Stimulated activated CD4-positive, alpha-beta T cell treated with anti-CD3 and anti-CD28 coated beads, Interleukin-4, amount 100 ng/mL, for 1 hour (primary cell): ENCODE data around the gene ECI1.
"Not testable (repeated sequence)": the region's sequence is repeated elsewhere in the genome, so short reads cannot be mapped to it uniquely, and the experiment has no call there.

Source experiments
- DNase-seq: peaks from one replicate; pipeline ENCODE4 v3.0.0-alpha.2; 2020

Gene ECI1

DNA sequence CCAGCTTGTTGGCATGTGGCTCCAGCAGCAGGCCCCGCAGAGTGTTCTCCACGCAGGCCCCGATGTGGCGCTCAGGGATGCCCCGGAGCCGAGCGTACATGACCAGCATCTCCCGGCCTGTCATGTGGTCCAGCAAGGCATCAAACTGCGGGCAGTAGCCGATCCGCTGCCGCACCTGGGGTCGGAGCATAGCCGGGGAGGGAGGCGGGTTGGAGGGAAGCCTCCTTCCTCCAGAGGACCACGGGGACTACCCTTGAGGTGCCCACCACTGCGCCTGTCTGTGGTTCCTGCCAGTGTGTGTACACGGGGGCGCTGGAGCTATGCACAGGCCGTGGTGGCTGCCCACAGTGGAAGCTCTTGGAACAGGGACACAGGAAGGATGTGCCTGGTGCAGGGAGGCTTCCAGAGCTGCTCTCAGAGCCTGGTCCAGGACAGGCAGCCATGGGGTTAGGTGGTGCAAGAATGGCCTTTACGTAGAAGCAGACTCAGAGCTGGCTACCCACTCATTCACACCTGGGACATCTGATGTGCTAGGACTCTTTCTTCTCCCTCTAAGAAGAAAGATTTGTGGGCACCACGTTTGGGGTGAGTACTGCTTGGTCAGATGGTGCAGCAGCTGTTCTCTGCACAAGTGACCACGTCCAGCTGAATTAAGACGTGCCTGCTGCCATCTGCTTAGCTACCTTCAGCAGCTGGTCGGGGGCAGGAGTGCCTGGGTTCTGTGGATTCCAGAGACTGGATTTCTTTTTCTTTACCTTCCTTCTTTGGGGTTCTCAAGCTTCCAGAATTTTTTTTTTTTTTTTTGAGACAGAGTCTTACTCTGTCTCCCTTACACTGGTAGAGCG is 27.8 kb upstream of the ECI1 start:
- DNase-seq = no peak

GRCh38 chr16:2278272-2278608 is 26.9 kb upstream of the ECI1 start:
- no peak for DNase-seq

- no peak for DNase-seq
These were observed 26.3 kb upstream of the ECI1 start for GRCh38 chr16:2277466-2278271.

DNA sequence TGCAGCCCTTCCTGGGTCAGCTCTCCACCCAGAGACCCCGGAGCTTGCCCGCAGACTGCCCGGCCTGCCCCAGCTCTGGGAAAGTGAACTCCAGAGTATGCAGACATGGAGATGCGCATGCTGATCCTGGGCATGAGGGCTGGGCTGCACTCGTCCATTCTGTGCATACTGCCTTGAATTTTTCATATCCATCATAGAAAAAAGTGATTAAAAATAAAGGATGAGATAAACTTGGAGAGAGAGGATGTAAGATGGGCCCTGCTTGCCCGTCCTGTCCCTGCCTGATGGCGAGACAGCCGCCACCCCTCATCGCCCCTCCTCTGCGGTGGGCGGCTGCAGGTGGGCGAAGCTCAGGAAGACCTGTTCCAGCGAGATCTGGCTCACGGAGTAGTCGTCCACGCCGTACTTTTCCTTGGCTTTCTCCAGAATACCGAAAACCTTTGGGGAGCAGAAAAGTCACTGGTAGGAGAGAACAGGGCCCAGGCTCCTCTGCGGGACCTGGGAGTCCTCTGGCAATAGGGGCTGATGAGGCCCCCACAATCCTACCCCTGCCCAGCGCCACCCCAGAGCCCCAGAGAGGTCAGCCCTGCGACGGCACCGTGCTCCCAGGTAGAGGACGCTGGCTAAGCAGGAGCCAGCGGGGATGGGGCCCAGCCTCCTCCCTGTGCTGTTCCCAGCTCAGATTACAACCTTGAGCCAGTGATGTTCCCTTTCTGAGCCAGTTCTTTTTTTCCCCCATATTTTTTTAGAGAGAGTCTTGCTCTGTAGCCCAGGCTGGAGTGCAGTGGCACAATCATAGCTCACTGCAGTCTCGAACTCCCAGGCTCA is 25.2 kb upstream of the ECI1 start:
- no peak for DNase-seq

DNA sequence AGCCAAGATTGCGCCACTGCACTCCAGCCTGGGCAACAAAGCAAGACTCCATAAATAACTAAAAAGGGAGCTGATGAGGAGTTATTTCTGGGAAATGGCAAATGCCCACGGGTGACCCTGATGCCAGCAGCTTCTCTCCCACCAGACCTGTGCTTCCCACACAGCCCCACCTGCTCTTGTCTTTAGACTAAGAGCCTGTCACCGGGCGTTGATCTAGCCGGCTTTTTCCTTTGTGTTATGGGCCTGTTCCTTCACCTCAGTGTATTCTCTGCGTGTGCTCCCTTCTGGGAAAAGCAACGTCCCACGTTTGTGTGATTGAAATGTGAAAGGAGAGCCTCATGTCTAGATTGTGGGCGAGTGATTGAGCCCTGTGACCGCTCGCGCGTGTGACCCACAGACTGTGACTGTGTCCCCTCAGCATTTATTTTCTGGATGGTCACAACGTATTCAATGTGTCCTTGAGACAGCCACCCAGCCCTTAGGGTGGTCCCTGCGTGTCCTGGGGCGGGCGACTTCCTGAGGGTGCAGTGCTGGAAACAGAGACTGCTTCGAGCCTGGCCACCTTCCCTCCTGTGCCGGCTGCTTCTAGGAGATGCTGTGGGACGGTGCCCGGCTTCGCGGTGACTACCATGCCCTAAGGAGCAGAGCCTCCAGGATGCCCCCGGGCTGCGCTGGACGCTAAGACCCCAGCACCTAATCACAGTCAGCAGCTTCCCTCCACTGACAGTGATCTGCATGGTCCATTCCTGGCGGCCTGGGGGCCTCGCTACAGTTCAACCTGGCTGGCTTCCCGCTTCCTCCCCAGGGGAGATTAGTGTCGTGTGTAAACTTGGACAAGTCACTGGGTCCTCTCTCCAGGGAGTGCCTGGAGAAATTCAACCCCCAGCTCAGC is 24.3 kb upstream of the ECI1 start:
- DNase-seq = no peak

- DNase-seq = no peak
These were observed 22.5 kb upstream of the ECI1 start for GRCh38 chr16:2273931-2274330.

DNA sequence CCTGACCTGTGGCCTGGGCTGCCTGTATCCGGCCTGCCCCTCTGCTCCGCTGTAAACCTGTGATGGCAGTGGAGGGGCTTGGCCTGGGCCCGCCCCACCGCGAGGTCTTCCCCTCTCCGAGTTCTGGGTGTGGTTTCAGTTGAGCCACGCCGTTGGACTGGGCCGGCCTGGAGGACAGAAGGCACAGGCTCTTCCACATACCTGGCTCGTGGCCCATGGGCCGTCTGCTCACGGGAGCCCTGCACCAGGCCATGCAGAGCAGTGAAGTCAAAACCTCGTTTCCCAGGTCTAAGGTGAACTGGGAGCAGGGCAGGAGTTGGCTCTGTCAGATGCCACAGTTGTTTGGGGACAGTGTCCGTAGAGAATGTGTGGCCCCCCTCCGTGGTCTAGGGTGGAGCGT is 22.1 kb upstream of the ECI1 start:
- DNase-seq = no peak

DNA sequence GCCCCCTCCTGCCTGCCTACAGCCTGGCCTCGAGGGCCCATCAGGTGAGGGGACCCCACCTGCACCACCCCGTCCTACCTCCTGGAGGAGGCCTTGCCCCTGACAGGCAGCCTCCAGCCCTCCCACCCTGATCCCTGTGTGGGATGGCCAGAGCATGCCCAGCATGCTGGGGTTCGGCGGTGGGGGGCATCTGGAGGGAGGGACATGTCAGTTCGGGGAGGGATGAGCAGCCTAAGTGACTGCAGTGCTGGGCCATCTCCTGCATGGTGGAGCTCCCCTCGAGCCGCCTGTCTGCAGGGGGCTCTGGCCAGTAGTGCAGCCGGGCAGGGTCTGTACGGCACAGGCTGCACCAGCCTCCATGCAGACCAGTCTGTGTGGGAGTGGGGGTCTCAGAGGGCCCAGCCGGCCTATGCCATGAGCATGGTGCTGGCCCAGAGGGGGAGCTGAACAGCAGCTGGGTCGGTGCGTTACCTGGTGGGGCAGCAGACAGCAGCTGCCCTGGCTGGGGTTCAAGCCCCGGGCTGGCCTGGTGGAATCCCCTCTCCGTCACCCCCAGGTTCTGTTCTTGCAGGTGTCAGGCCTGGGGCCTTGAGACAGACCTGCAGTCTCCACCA is 20.6 kb upstream of the ECI1 start:
- no peak for DNase-seq

- no peak for DNase-seq
These were observed 19.4 kb upstream of the ECI1 start for GRCh38 chr16:2270588-2271470.

GRCh38 chr16:2270070-2270462 is 18.7 kb upstream of the ECI1 start:
- DNase-seq = no peak

- peak; percentile 97 for DNase-seq
These were observed 16.7 kb upstream of the ECI1 start, which contains the start of gene RNPS1 for GRCh38 chr16:2267913-2268666. Gene RNPS1, minus strand, starts transcription at chr16:2268126. Its CDS starts 3,483 bp downstream, at chr16:2264643.

DNA sequence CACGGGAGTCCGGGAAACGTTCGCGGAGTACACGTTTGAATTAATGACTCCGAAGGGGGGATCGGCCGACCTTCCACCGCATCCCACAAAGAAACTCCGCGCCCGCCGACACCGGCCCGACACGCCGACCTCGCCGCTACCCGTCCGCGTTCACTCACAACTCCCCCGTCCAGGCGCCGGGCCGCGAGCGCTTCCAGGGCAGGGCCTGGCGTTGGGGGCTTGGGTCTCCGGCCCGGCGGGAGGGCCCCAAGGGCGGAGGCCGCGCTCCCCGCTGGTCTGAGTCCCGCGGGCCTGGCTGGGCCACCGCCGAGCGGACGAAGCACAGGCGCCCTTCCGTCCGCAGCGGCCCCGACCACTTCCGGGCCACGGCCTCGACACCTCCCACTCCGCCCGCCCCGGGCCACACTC is 16.1 kb upstream of the ECI1 start:
- not testable (repeated sequence) for DNase-seq

- DNase-seq = peak; percentile 20
These were observed 15.5 kb upstream of the ECI1 start for GRCh38 chr16:2266887-2267286.

- not testable (repeated sequence) for DNase-seq
These were observed 11.6 kb upstream of the ECI1 start for GRCh38 chr16:2263026-2263425.

- no peak for DNase-seq
These were observed 8.9 kb upstream of the ECI1 start for GRCh38 chr16:2260250-2260649.

GRCh38 chr16:2258530-2258929 is 7.1 kb upstream of the ECI1 start:
- DNase-seq = not testable (repeated sequence)

- no peak for DNase-seq
These were observed 6.3 kb upstream of the ECI1 start for GRCh38 chr16:2257726-2258125.

- DNase-seq = no peak
These were observed 5.2 kb upstream of the ECI1 start for GRCh38 chr16:2256531-2257140.

GRCh38 chr16:2253293-2253692 is 1.9 kb upstream of the ECI1 start:
- DNase-seq = no peak

- no peak for DNase-seq
These were observed 1.4 kb upstream of the ECI1 start for GRCh38 chr16:2252806-2253148.
